ENCODE measurements around the gene MPEG1. TPM values are rescaled to one million over a fixed set of nuclear protein-coding genes. Genes with fewer than 3 reads are reported as not detected.

The MPEG1 gene
- total RNA-seq, 1 experiment from 2014 or later, result 0.08 TPM

DNA sequence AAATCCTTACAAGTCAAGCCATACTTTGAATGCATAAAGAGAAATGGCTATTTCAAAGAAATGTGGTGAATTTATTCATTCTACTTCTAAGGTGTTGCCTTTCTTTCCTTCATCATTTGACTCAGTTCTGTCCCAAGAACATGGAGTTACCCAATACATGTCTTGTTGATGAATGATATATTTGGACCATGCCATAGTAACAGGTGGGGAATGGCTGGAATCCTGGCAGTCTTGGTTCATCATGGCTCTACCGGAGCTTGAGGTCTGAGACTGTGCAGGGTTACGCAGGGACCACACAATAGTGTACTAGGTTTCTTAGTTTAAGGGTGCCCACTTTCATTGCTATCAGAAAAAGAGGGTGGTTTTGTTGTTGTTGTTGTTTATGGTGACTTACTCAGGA, 40.3 kb upstream of the MPEG1 start:
- no peak for TF ChIP-seq SIN3A (IDR thresholded peaks at IDR 0.05; ENCODE audit: borderline replicate concordance, insufficient read depth, low read depth, low read length)
- no peak for TF ChIP-seq TCF7L2 (IDR thresholded peaks at IDR 0.05; ENCODE audit: low read depth, low read length)
- no peak for TF ChIP-seq REST (IDR thresholded peaks at IDR 0.05; ENCODE audit: insufficient read depth in 1 of 2, low read depth in 2 of 2, low read length in 1 of 2)
- TF ChIP-seq, protein P1, sequence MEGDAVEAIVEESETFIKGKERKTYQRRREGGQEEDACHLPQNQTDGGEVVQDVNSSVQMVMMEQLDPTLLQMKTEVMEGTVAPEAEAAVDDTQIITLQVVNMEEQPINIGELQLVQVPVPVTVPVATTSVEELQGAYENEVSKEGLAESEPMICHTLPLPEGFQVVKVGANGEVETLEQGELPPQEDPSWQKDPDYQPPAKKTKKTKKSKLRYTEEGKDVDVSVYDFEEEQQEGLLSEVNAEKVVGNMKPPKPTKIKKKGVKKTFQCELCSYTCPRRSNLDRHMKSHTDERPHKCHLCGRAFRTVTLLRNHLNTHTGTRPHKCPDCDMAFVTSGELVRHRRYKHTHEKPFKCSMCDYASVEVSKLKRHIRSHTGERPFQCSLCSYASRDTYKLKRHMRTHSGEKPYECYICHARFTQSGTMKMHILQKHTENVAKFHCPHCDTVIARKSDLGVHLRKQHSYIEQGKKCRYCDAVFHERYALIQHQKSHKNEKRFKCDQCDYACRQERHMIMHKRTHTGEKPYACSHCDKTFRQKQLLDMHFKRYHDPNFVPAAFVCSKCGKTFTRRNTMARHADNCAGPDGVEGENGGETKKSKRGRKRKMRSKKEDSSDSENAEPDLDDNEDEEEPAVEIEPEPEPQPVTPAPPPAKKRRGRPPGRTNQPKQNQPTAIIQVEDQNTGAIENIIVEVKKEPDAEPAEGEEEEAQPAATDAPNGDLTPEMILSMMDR (IDR thresholded peaks at IDR 0.05), result no peak
- no peak for TF ChIP-seq POLR2AphosphoS5 (IDR thresholded peaks at IDR 0.05; ENCODE audit: low read depth, low read length)
- no TSS peak for BruUV-seq (replicated peaks)
- no peak for ATAC-seq
- no peaks in the 10 kb centered on the region for H3K36me3 ChIP-seq (ENCODE audit: control insufficient read depth, insufficient read depth, low read length)
- H3K27me3 ChIP-seq (ENCODE audit: control insufficient read depth, insufficient read depth, low read length), result no peaks in the 10 kb centered on the region; the same call in 1 of the 2 replicates
- intact Hi-C loops (cut with micrococcal nuclease; ENCODE audit: unreplicated experiment) (no loop called here), in situ Hi-C loops (cut with HindIII; ENCODE audit: low pct_unique_long_range_greater_than_20kb, low sequenced_read_pairs) (no loop called here)
- DNase-seq (ENCODE audit: low read depth, low spot score), result no peak
- H3K4me1 ChIP-seq (ENCODE audit: control insufficient read depth, insufficient read depth, low read length), result no peaks in the 10 kb centered on the region
- H3K4me3 ChIP-seq (ENCODE audit: low read depth in 2 of 2, low read length in 2 of 2), result no peak overlapping the region
- POLR2A ChIA-PET, result no interaction called here
- no peak overlapping the region for H3K27ac ChIP-seq (ENCODE audit: low read length)
- no peaks in the 10 kb centered on the region for H3K9me3 ChIP-seq (ENCODE audit: control insufficient read depth, insufficient read depth, low read depth, low read length)
- CTCF ChIA-PET, result no interaction called here

- TF ChIP-seq SIN3A (IDR thresholded peaks at IDR 0.05; ENCODE audit: borderline replicate concordance, insufficient read depth, low read depth, low read length), result no peak
- TF ChIP-seq, protein P1 (IDR thresholded peaks at IDR 0.05), result no peak
- no peak for TF ChIP-seq TCF7L2 (IDR thresholded peaks at IDR 0.05; ENCODE audit: low read depth, low read length)
- no peak for TF ChIP-seq REST (IDR thresholded peaks at IDR 0.05; ENCODE audit: insufficient read depth in 1 of 2, low read depth in 2 of 2, low read length in 1 of 2)
- no peak for TF ChIP-seq POLR2AphosphoS5 (IDR thresholded peaks at IDR 0.05; ENCODE audit: low read depth, low read length)
- no TSS peak for BruUV-seq (replicated peaks)
- no peak overlapping the region for H3K4me3 ChIP-seq (ENCODE audit: low read depth in 2 of 2, low read length in 2 of 2)
- POLR2A ChIA-PET, result no interaction called here
- H3K36me3 ChIP-seq (ENCODE audit: control insufficient read depth, insufficient read depth, low read length), result no peaks in the 10 kb centered on the region
- CTCF ChIA-PET, result no interaction called here
- no peak for DNase-seq (ENCODE audit: low read depth, low spot score)
- H3K4me1 ChIP-seq (ENCODE audit: control insufficient read depth, insufficient read depth, low read length), result no peaks in the 10 kb centered on the region
- in situ Hi-C loops (cut with HindIII; ENCODE audit: low pct_unique_long_range_greater_than_20kb, low sequenced_read_pairs), result no loop called here
- H3K9me3 ChIP-seq (ENCODE audit: control insufficient read depth, insufficient read depth, low read depth, low read length), result no peaks in the 10 kb centered on the region
- intact Hi-C loops (cut with micrococcal nuclease; ENCODE audit: unreplicated experiment), result no loop called here
- no peak overlapping the region for H3K27ac ChIP-seq (ENCODE audit: low read length)
- H3K27me3 ChIP-seq (ENCODE audit: control insufficient read depth, insufficient read depth, low read length), result no peaks in the 10 kb centered on the region; the same call in 1 of the 2 replicates
- ATAC-seq, result no peak
These were observed 36.8 kb upstream of the MPEG1 start for GRCh38 chr11:59249535-59249934.

Measured in Panc1 (cell line).